NT2/D1 (cell line): ENCODE measurements around the gene KAZN.

ENCODE experiments used
- SUZ12 ChIP-seq: IDR thresholded peaks from 2 replicates; pipeline ENCODE4 v1.6.1; 2011; ENCODE audit not compliant: insufficient read length, insufficient read depth; ENCODE audit errors: extremely low read depth
- YY1 ChIP-seq: IDR thresholded peaks from 2 replicates; pipeline ENCODE4 v1.6.1; 2011; ENCODE audit not compliant: insufficient read length, insufficient read depth

DNA sequence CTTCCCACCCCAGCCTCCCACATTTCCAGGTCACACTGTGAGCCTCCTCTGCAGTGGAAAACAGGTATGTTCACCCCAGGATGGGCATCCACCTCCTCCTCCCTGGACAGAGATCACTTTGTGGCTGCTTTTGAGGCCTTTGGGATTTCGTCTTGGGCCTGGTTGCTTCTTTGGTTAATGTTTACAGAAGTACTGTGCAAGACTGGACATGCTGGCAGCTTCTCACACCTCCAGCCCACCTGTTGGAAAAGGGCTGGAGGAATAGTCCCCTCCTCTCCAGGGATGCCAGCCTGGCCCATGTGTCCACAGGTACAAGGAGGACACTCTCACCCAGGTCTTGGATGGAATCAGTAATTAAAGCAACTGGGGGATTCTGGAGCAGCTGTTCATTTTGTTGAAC is 56.1 kb downstream of the KAZN start:
- TF ChIP-seq YY1 (no peak), SUZ12 (no peak)
